GM19463 (cell line): ENCODE data around the gene SCMH1.

Experiments
- ATAC-seq: cut with Tn5 transposase; IDR thresholded peaks from one replicate; pipeline ENCODE4 v1.9.1; 2021; ENCODE audit warnings: mild to moderate bottlenecking, moderate library complexity; ENCODE audit not compliant: unreplicated experiment

SCMH1 gene

GRCh38 chr1:41033272-41033671, 208.8 kb downstream of the SCMH1 start:
- ATAC-seq, result no peak

DNA sequence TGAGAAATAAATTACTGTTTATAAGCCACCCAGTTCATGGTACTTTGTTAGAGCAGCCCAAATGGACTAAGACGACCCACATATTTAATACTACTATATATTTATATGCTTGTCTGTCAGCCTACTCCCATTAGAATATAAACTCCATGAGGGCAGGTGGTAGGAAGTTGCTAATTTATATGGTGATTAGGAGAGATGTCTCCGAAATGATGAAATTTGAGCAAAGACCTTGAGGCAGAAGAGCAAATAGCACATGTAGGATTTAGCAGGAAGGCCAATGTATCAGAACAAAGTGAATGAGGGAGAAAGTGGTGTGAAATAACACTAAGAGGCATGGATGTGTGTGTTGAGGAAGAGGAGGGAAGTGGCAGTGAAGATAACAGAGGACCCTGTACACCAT, 210.0 kb downstream of the SCMH1 start:
- no peak for ATAC-seq

DNA sequence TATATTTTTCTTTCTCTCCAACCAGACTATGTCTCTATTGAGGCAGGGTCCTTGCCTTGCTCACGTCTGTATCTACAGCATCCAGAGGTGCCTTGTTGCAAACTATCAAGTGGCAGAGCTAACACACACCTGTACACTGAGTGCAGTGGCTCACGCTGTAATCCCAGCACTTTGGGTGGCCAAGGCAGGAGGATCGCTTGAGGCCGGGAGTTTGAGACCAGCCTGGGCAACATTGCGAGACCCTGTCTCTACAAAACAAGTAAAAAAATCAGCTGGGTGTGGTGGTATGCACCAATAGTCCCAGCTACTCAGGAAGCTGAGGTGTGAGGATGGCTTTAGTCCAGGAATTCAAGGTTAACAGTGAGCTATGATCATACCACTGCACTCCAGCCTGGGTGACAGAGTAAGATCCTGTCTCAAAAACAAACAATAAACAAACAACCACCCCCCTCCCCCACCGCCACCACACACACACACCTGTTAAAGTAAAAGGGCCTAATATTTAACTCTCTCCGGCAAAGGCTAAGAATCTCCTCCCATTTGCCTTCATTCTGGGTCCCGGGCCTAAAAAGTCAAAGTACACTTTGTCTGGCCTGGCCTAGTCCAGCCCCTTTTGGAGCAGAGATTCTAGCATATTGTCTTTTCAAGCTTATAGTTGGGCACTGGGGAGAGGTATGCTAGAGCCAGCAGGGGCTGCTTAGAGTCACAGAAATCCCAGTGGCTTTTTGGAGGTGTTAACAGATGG, 211.1 kb downstream of the SCMH1 start:
- ATAC-seq, result no peak

DNA sequence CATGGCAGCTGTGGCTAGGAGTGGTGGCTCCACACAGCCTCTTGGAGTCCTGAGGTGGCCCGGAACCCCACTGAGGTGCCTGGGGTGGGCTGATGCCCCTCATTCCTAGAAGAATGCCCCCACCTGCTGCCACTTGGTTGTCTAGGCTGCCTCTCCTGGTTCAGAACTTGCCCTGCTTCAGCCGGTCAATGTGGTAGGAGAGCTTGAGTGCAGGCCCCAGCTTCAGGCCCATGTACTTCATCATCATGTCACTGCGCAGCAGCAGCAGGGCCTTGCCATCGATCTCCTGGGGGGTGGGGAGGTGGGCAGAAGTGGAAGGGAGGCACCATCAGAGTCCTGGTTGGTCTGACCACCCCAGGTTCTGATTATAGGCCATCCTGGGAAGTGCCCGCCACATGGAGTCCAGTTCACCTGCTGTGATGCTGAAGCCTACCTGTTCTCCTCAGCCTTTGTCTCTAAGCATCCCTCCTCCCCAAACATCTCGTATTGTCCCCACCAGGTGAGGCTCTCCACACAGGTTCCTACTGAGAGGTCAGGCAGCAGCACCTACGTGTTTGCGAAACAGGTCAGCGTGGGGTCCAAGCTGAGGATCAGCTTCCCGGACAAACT, 214.0 kb downstream of the SCMH1 start:
- no peak for ATAC-seq

- no peak for ATAC-seq
Observed at GRCh38 chr1:41025979-41026819, 215.9 kb downstream of the SCMH1 start.

DNA sequence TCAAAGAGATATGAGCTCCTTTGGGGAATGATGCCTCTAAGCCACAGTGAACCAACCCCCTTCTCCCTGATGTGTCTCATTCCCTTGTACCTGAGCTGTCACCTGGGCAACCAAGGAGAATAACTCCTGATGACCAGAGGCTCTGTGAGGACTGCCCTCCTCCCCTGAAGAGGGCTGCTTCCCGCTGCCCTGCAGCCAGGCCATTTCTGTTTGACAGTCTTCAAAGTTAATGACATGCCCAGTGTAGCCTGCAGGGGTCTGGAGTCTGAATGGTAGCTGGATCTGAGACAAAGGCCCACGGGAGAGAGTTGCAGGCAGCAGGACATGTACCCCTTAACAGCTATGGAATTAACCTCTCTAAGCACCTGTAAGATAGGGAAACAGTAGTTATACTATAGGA, 217.2 kb downstream of the SCMH1 start:
- ATAC-seq, result no peak

- ATAC-seq, result no peak
Observed at GRCh38 chr1:41023279-41023990, 218.7 kb downstream of the SCMH1 start.

DNA sequence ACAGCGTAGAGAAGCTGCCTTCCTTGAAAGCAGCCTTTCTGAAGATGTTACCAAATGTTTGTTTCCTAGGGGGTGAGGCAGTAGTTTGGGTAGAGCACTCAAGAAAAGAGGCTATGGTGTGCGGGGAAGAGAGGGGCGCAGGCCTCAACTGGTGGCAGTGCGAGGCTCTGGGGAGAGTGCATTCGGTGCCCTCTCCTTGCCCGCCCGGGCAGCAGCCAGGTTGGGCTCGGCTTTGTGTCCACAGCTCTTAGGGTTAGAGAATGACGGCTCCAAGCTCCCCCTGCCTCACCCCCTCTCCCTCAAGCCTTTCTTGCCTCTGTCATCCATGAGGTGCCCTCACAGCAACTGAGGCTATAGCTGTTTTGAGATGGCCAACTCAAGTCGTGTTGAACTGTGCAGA, 219.7 kb downstream of the SCMH1 start:
- ATAC-seq, result no peak

DNA sequence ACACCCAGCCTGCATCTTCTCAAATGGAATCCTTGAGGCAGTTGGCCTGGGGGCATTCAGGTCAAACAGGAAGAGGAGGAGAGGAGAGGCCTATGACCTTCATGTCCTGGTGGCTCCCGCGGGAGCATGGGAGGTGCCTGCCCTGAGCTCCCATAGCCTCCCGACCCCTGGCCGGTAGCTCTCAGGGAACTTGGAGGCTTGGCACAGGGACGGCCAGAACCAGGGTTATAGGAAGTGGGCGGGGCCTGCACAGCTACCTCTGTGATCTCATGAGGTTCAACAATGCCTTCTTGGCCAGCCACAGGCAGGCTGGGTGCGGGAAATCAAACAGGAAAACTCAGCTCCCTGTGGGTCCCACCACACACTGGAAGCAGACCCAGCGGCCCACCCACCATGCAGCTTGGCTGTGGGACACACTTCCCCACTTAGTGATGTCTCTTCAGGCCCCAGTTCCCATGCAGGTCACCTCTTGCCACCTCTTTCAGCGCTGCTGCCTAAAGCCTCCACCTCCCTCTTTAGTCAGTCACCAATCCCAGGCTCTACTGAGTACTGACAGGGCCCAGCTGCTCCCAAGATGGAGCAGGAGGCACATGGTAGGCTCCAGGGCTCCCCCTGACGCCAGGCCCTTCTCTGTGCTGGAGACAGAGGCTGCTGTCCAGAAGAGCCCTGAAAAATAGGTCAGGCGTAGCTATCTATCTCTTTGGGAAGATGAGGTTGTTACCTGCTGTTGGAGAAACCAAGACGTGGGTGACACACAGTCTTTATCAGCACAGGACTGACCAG, 220.4 kb downstream of the SCMH1 start, which contains the start of gene SLFNL1:
Gene SLFNL1, minus strand, starts transcription at position 200 of the 783 bp plus-strand sequence. CDS start 1,065 bp downstream, outside the sequence.
- no peak for ATAC-seq

- ATAC-seq, result no peak
Observed at GRCh38 chr1:41020654-41021053, 221.5 kb downstream of the SCMH1 start.

GRCh38 chr1:41020109-41020576, 222.0 kb downstream of the SCMH1 start:
- no peak for ATAC-seq

GRCh38 chr1:41019353-41019745, 222.8 kb downstream of the SCMH1 start:
- ATAC-seq, result no peak

GRCh38 chr1:41018018-41018410, 224.1 kb downstream of the SCMH1 start:
- no peak for ATAC-seq

DNA sequence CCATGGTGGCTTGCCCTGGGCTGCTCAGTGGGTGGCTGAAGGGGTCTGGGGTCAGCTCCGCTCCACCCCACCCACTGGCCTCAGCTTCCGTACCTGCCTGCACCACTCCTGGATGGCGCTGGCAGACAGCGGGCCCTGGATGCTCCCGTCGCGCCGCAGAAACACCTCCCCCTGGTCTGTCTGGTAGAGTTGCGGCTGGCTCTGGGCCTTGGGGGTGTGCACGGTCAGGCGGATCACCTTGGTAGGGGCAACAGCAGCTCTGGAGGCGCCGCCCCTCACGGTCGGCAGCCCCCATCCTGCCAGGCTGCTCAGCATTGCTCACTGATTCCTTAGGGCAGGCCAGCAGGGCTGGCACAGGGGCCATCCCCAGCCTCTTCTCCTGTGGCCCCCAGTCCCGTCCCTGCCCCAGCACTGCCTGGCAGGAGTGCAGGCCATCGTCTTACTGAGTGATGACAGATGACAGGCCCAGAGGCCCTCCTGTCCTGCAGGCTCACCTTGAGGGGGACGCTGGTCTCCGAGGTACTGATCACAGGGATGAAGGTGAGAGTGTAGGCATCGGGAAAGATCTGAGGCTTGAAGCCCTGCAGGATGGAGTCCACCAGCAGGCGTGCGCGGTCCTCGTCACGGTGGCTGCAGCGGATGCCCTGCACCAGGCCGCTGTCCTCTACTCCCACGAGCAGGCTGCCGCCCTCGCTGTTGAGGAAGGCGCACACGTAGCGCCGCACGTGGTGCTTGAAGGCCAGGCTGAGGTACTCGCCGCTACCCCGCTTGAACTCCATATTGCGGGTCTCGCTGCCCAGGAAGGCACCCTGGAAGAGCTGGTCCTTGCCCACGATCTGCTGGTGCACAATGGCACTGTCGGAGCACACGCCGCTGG, 224.7 kb downstream of the SCMH1 start:
- ATAC-seq, result no peak

DNA sequence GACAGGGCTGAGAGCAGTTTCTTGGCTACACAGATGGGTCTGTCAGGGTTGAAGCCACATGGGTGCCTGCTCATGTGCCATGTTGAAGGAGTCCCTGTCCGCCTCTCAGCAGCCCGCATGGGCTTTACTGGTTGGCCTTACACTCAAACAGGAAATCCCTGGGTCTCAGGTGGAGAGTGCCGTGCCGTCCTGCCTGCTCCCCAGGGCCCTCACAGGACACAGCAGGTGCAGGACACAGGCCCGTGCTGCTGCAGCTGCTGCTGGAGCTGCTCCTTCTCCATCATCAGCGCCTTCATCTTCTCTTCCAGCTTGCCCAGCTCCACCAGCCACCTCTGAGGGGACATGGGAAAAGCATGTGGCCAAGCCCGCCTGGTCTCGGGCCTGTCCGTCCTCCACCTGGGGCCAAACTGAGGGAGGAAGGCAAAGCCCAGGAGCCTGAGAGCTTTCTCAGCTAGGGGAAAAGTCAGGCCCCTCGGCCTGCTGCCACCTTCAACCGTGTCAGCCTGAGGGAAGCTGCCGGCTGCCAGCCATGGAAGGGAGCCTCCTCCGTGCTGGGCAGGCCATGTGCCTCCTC, 226.1 kb downstream of the SCMH1 start:
- ATAC-seq, result no peak

DNA sequence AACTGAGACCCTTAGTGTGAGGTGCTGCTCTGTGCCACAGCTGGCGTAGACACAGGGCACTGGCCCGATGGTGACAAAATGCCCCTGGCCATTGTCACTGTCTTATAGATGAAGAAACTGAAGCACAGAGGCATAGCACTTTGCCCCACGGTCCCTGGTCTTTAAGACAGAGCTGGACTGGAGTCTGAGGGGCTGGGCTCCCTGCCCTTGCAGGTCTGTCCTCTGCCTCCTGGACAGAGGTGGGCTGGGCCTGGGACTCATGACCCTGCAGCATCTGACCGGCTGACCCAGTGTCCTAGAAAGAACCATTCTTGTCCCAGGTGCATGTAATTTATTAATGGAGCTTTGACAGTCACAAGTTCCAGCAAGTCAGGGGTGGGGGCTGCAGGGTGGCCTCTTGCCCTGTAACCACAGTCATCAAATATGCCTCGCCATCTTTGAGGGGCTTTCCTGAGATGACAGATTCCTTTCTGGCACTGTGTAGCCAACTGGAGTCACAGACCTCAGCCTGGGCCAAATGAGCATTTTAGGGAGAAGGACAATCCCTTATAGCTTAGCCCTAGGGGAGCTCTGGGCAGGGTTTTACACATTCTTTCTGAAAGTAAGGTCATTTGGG, 226.7 kb downstream of the SCMH1 start:
- ATAC-seq, result no peak

DNA sequence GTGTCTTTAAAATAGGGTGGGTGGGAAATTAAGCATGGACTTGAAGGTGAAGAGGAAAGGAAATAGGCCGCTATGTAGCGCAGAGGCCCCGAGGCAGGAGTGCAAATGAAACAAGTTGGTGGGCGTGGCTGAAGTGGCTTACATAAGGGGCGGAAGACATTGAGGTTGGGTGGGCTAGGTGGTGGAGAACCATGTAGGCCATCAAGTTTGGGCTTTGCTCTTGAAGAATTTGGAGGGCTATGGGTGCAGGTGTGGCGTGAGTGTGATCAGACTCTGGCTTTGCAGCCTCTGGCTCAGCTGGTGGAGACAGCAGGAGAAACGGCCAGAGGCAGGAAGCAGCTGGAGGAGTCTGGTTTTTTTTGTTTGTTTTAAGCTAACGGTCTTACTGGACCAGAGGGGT, 227.2 kb downstream of the SCMH1 start:
- ATAC-seq, result no peak

GRCh38 chr1:41013796-41014195, 228.3 kb downstream of the SCMH1 start:
- ATAC-seq, result no peak
